ENCODE measurements around the gene F2RL1. TPM values are rescaled to one million over a fixed set of nuclear protein-coding genes. Genes with fewer than 3 reads are reported as not detected.
"Not testable (repeated sequence)": the region's sequence is repeated elsewhere in the genome, so short reads cannot be mapped to it uniquely, and the experiment has no call there.

Gene F2RL1, protein sequence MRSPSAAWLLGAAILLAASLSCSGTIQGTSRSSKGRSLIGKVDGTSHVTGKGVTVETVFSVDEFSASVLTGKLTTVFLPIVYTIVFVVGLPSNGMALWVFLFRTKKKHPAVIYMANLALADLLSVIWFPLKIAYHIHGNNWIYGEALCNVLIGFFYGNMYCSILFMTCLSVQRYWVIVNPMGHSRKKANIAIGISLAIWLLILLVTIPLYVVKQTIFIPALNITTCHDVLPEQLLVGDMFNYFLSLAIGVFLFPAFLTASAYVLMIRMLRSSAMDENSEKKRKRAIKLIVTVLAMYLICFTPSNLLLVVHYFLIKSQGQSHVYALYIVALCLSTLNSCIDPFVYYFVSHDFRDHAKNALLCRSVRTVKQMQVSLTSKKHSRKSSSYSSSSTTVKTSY
- 1 to 10 TPM; 1.3 to 3.3 (median 1.9) TPM for total RNA-seq
- polyA plus RNA-seq: 0.68 TPM
- long read RNA-seq, donor 1, partial matches to known transcripts: 0 of 2 reads
- long read RNA-seq, donor 1, other reads (novel, unspliced or antisense): 1 of 2 reads
- long read RNA-seq, donor 2, partial matches to known transcripts: 0 of 1 reads
- long read RNA-seq, donor 2, other reads (novel, unspliced or antisense): 0 of 1 reads
- long read RNA-seq, donor 3, transcript F2RL1-201 (2 exons, 2,914 nt): major isoform, 16 of 19 reads
- long read RNA-seq, donor 3, partial matches to known transcripts: 1 of 19 reads
- long read RNA-seq, donor 3, other reads (novel, unspliced or antisense): 0 of 19 reads
- long read RNA-seq, donor 4, partial matches to known transcripts: 0 of 1 reads
- long read RNA-seq, donor 4, other reads (novel, unspliced or antisense): 0 of 1 reads

DNA sequence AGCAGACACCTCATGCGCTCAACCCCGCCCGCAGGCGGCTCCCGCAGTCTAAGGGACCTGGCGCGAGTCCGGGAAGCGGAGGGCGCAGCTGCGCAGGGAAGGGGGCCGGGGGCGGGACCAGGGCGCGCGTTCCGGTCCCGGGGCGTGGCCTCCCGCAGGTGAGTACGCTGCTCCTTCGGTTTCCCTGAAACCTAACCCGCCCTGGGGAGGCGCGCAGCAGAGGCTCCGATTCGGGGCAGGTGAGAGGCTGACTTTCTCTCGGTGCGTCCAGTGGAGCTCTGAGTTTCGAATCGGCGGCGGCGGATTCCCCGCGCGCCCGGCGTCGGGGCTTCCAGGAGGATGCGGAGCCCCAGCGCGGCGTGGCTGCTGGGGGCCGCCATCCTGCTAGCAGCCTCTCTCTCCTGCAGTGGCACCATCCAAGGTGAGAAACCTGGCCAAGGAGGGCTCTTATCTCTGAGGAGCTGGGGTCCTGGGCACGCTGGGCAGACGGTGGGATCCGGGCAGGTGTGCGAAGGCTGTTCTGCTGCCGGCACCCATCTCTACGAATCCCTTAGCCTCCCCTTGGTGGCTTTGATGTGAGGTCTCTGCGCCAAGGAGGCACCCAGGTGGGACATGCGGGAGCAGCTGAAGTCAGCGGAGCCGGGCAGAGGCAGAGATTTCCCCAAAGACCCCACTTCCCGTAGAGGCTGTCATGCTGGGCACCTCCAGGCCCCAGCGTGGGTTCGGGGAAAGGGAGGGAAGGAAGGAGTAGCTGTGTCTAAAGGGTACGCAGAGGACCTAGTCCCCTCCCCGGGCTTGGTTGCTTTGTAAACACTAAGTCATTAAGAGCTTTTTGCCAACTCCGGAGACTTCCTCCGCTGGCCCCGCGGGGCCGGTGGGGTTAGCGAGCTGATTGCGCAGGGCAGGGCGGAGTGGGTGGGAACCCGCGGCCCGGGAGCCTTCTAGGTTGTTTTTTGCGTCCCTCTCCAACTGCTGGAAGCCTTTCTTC lies at the start of gene F2RL1:
TSS of gene F2RL1 (plus strand) at position 187 of the 988 bp plus-strand sequence. CDS start at position 340, 153 bp downstream.
- peak; percentile 53 to 87 (median 83) for DNase-seq
- peak; percentile 83 for ATAC-seq
- H3K4me1 ChIP-seq (ENCODE audit: control insufficient read depth, insufficient read depth, low read length): no peaks in the 10 kb centered on the region
- H3K27ac ChIP-seq (ENCODE audit: low read length): no peak within 1 kb of the TSS
- WGBS: 2% methylated on average over 72 of the region's 72 CpGs
- H3K9me3 ChIP-seq (ENCODE audit: control insufficient read depth, low read length): no peaks in the 10 kb centered on the region
- peak within 1 kb of the TSS; percentile 68 for H3K4me3 ChIP-seq (ENCODE audit: low read length)
- H3K27me3 ChIP-seq (ENCODE audit: control insufficient read depth, insufficient read depth): no peaks in the 10 kb centered on the region
- intact Hi-C loops (cut with DNase I): no loop called here

GRCh38 chr5:76771041-76771440 lies 47.8 kb upstream of the F2RL1 start:
- 95% methylated on average over 14 of the region's 14 CpGs for WGBS
- not testable (repeated sequence) for DNase-seq; H3K4me1 ChIP-seq (ENCODE audit: control insufficient read depth, insufficient read depth, low read length); H3K9me3 ChIP-seq (ENCODE audit: control insufficient read depth, low read length); ATAC-seq; H3K4me3 ChIP-seq (ENCODE audit: low read length); H3K27me3 ChIP-seq (ENCODE audit: control insufficient read depth, insufficient read depth); H3K27ac ChIP-seq (ENCODE audit: low read length)
- intact Hi-C loops (cut with DNase I): loop anchor here in 3 of 4 donors (5.0 to 10.0 kb wide), 2 partner anchors 166 to 169 kb away; no protein-coding TSS in a partner anchor

- no peak overlapping the region for H3K27ac ChIP-seq (ENCODE audit: low read length)
- DNase-seq (no peak), ATAC-seq (no peak)
- WGBS: 67% methylated on average over 3 of the region's 3 CpGs
- H3K9me3 ChIP-seq (ENCODE audit: control insufficient read depth, low read length): no peaks in the 10 kb centered on the region
- intact Hi-C loops (cut with DNase I): loop anchor here in 3 of 4 donors (5.0 to 10.0 kb wide), 2 partner anchors 167 to 170 kb away; no protein-coding TSS in a partner anchor
- H3K4me1 ChIP-seq (ENCODE audit: control insufficient read depth, insufficient read depth, low read length): no peaks in the 10 kb centered on the region
- H3K27me3 ChIP-seq (ENCODE audit: control insufficient read depth, insufficient read depth): no peaks in the 10 kb centered on the region
- H3K4me3 ChIP-seq (ENCODE audit: low read length): no peak overlapping the region
Measured at GRCh38 chr5:76771705-76772405, 47.0 kb upstream of the F2RL1 start.

DNA sequence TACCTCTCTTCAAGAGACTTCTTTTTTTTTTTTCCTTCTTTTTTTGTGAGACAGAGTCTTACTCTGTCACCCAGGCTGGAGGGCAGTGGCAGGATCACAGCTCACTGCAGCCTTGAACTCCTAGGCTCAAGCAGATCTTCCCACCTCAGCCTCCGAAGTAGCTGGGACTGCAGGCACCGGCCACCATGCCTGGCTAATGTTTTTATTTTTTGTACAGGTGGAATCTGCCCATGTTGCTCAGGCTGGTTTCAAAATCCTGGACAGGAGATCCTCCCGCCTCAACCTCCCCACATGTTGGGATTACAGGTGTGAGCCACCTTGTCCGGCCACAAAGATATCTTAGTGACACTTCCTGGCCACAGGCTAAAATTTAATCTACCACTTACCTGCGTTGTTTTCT lies 42.9 kb upstream of the F2RL1 start:
- no peaks in the 10 kb centered on the region for H3K9me3 ChIP-seq (ENCODE audit: control insufficient read depth, low read length)
- H3K27me3 ChIP-seq (ENCODE audit: control insufficient read depth, insufficient read depth): no peaks in the 10 kb centered on the region
- H3K27ac ChIP-seq (ENCODE audit: low read length): no peak overlapping the region
- no peaks in the 10 kb centered on the region for H3K4me1 ChIP-seq (ENCODE audit: control insufficient read depth, insufficient read depth, low read length)
- intact Hi-C loops (cut with DNase I): loop anchor here in 2 of 4 donors (5.0 to 10.0 kb wide), 2 partner anchors 171 to 174 kb away; no protein-coding TSS in a partner anchor
- DNase-seq (no peak), ATAC-seq (no peak)
- 90% methylated on average over 5 of the region's 5 CpGs for WGBS
- no peak overlapping the region for H3K4me3 ChIP-seq (ENCODE audit: low read length)

- 89% methylated on average over 2 of the region's 2 CpGs for WGBS
- H3K4me3 ChIP-seq (ENCODE audit: low read length): no peak overlapping the region
Measured at GRCh38 chr5:76776391-76776790, 42.4 kb upstream of the F2RL1 start.

GRCh38 chr5:76780616-76781015 lies 38.2 kb upstream of the F2RL1 start:
- WGBS: 94% methylated on average over 4 of the region's 4 CpGs

More at GRCh38 chr5:76776391-76776790, 42.4 kb upstream of the F2RL1 start:
- ATAC-seq (no peak), DNase-seq (no peak)
- Histone ChIP-seq H3K27ac (ENCODE audit: low read length) (no peak overlapping the region), H3K4me1 (ENCODE audit: control insufficient read depth, insufficient read depth, low read length) (no peaks in the 10 kb centered on the region), H3K27me3 (ENCODE audit: control insufficient read depth, insufficient read depth) (no peaks in the 10 kb centered on the region), H3K9me3 (ENCODE audit: control insufficient read depth, low read length) (no peaks in the 10 kb centered on the region)
- intact Hi-C loops (cut with DNase I): loop anchor here in 2 of 4 donors (5.0 to 10.0 kb wide), 2 partner anchors 172 to 174 kb away; no protein-coding TSS in a partner anchor

GRCh38 chr5:76781775-76782174 lies 37.1 kb upstream of the F2RL1 start:
- WGBS: 88% methylated on average over 10 of the region's 10 CpGs
- Histone ChIP-seq H3K4me1 (ENCODE audit: control insufficient read depth, insufficient read depth, low read length) (no peaks in the 10 kb centered on the region), H3K4me3 (ENCODE audit: low read length) (no peak overlapping the region), H3K27ac (ENCODE audit: low read length) (no peak overlapping the region), H3K27me3 (ENCODE audit: control insufficient read depth, insufficient read depth) (no peaks in the 10 kb centered on the region), H3K9me3 (ENCODE audit: control insufficient read depth, low read length) (no peaks in the 10 kb centered on the region)
- intact Hi-C loops (cut with DNase I): no loop called here
- ATAC-seq (no peak), DNase-seq (no peak)

More at GRCh38 chr5:76780616-76781015, 38.2 kb upstream of the F2RL1 start:
- DNase-seq; H3K9me3 ChIP-seq (ENCODE audit: control insufficient read depth, low read length); intact Hi-C loops (cut with DNase I); H3K4me1 ChIP-seq (ENCODE audit: control insufficient read depth, insufficient read depth, low read length); H3K27me3 ChIP-seq (ENCODE audit: control insufficient read depth, insufficient read depth); H3K4me3 ChIP-seq (ENCODE audit: low read length); H3K27ac ChIP-seq (ENCODE audit: low read length); ATAC-seq: not testable (repeated sequence)

GRCh38 chr5:76782444-76782843 lies 36.4 kb upstream of the F2RL1 start:
- WGBS: 94% methylated on average over 3 of the region's 3 CpGs
- Histone ChIP-seq H3K27me3 (ENCODE audit: control insufficient read depth, insufficient read depth) (no peaks in the 10 kb centered on the region), H3K4me1 (ENCODE audit: control insufficient read depth, insufficient read depth, low read length) (no peaks in the 10 kb centered on the region), H3K4me3 (ENCODE audit: low read length) (no peak overlapping the region), H3K9me3 (ENCODE audit: control insufficient read depth, low read length) (no peaks in the 10 kb centered on the region), H3K27ac (ENCODE audit: low read length) (no peak overlapping the region)
- ATAC-seq: no peak
- DNase-seq: no peak
- intact Hi-C loops (cut with DNase I): no loop called here

DNA sequence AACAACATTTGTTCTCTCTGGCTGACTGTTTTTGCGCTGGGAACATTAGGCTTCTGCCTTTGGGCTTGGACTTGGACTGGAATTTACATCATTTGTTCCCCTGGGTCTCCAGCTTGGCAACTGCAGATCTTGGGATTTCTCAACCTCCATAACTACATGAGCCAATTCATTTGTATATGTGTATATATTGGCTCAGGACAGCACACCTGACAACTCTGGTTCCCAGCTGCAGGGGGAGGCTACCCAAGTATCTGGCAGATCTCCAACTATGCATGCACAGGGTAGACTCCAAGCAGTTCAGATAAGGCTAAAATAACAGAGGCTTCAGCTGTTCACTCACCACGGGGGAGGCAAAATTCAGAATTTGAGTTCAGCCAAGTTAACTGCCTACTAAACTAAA lies 31.6 kb upstream of the F2RL1 start:
- H3K27ac ChIP-seq (ENCODE audit: low read length): peak overlapping the region; percentile 26
- H3K4me3 ChIP-seq (ENCODE audit: low read length): no peak overlapping the region
- no peaks in the 10 kb centered on the region for H3K27me3 ChIP-seq (ENCODE audit: control insufficient read depth, insufficient read depth)
- DNase-seq (peak; percentile 70 to 81 (median 73)), ATAC-seq (peak; percentile 83 to 93)
- 19% methylated on average over 2 of the region's 2 CpGs for WGBS
- peaks cover 6% of the 10 kb centered on the region for H3K4me1 ChIP-seq (ENCODE audit: control insufficient read depth, insufficient read depth, low read length)
- no peaks in the 10 kb centered on the region for H3K9me3 ChIP-seq (ENCODE audit: control insufficient read depth, low read length)
- intact Hi-C loops (cut with DNase I): no loop called here

DNA sequence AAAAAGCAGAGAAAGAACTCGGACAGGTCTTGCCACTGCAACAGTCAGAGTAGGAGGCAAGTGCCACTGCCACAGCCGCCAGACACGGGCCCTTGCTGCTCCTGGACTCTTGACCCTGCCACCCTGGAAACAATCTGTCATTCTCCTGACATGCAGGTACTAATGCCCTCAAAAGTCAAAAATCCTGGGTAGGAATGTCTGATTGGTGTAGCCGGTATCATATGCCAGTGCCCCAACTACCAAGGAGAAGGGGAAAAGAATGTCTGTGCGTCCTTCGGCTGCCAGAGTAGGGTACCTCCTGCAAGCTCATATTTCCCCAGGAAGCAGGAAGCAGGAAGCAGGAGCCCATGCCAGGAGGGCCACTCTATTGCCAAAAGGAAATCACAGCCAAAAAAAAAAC lies 30.5 kb upstream of the F2RL1 start:
- DNase-seq (peak in 1 of 3 donors; percentile 27), ATAC-seq (no peak)
- WGBS: 73% methylated on average over 6 of the region's 6 CpGs
- no peaks in the 10 kb centered on the region for H3K27me3 ChIP-seq (ENCODE audit: control insufficient read depth, insufficient read depth)
- peaks cover 6% of the 10 kb centered on the region for H3K4me1 ChIP-seq (ENCODE audit: control insufficient read depth, insufficient read depth, low read length)
- H3K9me3 ChIP-seq (ENCODE audit: control insufficient read depth, low read length): no peaks in the 10 kb centered on the region
- intact Hi-C loops (cut with DNase I): no loop called here
- no peak overlapping the region for H3K27ac ChIP-seq (ENCODE audit: low read length)
- H3K4me3 ChIP-seq (ENCODE audit: low read length): no peak overlapping the region
